NB4 (cell line): ENCODE results near the gene CNOT9.

Experiments
- DNase-seq: peaks from one replicate; pipeline ENCODE4 v3.0.0; 2010; ENCODE audit warnings: low read depth
- H3K4me3 ChIP-seq: one replicate; pipeline ENCODE4 v1.5.1; 2011; ENCODE audit warnings: mild to moderate bottlenecking, low read depth, low read length, moderate library complexity
- CTCF ChIP-seq: IDR thresholded peaks from one replicate; pipeline ENCODE4 v1.5.1; 2012; ENCODE audit warnings: low read depth, low read length
- MAX ChIP-seq: IDR thresholded peaks from 2 replicates; pipeline ENCODE4 v1.6.1; 2011; ENCODE audit warnings: low read depth, low read length
- MYC ChIP-seq: IDR thresholded peaks from 2 replicates; pipeline ENCODE4 v1.6.1; 2011; ENCODE audit warnings: low read depth, low read length
- POLR2A ChIP-seq: IDR thresholded peaks from 2 replicates; pipeline ENCODE4 v1.6.1; 2011; ENCODE audit warnings: mild to moderate bottlenecking; ENCODE audit not compliant: insufficient read length; ENCODE audit errors: extremely low read depth

The CNOT9 gene

GRCh38 chr2:218558986-218559385 is 9.7 kb upstream of the CNOT9 start:
- H3K4me3 ChIP-seq, result no peak overlapping the region
- TF ChIP-seq MYC (no peak), CTCF (no peak), MAX (no peak), POLR2A (no peak)
- DNase-seq, result no peak

- no peak overlapping the region for H3K4me3 ChIP-seq
- TF ChIP-seq MAX (no peak), CTCF (no peak), MYC (no peak), POLR2A (no peak)
- no peak for DNase-seq
These were observed 4.6 kb upstream of the CNOT9 start for GRCh38 chr2:218564056-218564455.

GRCh38 chr2:218566296-218566695 is 2.3 kb upstream of the CNOT9 start:
- DNase-seq, result peak; percentile 33
- peak overlapping the region; percentile 75 for H3K4me3 ChIP-seq
- no peak for TF ChIP-seq CTCF
- TF ChIP-seq MYC, result no peak
- no peak for TF ChIP-seq POLR2A
- no peak for TF ChIP-seq MAX

- DNase-seq, result no peak
- TF ChIP-seq POLR2A (no peak), CTCF (no peak), MAX (no peak), MYC (no peak)
- H3K4me3 ChIP-seq, result peak overlapping the region; percentile 75
These were observed 846 bp upstream of the CNOT9 start for GRCh38 chr2:218567797-218568189.

GRCh38 chr2:218569038-218569431 is 396 bp downstream of the CNOT9 start:
- TF ChIP-seq POLR2A (no peak), CTCF (no peak)
- H3K4me3 ChIP-seq, result peak overlapping the region; percentile 97
- peak; percentile 76 for DNase-seq

GRCh38 chr2:218569661-218570500 is 1.2 kb downstream of the CNOT9 start:
- H3K4me3 ChIP-seq, result peak overlapping the region; percentile 97
- peak; percentile 30 for DNase-seq
- TF ChIP-seq POLR2A (no peak), CTCF (no peak), MAX (no peak), MYC (no peak)
